Common myeloid progenitor, CD34-positive (primary cell): ENCODE measurements around the gene PALLD.

Experiments
- CTCF ChIA-PET: fragments of 350-600 bp; sonication (Branson Sonifier 250); formaldehyde crosslinking; loops from one replicate; lab custom pipeline; 2021; ENCODE audit warnings: antibody characterized with exemption; lab: Charles Lee
- POLR2A ChIA-PET: fragments of 350-600 bp; sonication (Branson Sonifier 250); formaldehyde crosslinking; loops from one replicate; lab custom pipeline; 2021; ENCODE audit warnings: antibody characterized with exemption; lab: Charles Lee
- DNase-seq, 3 donors: peaks; one replicate each; pipeline versions ENCODE4 v3.0.0 to v3.0.0-alpha.2; 2013
- H3K27ac ChIP-seq, 2 experiments: 1 replicate in 1 of 2; 2 replicates in 1 of 2; pipeline ENCODE4 v1.7.0; 2013; ENCODE audit warnings: inconsistent platforms in 2 of 2, low read length in 2 of 2, mild to moderate bottlenecking in 2 of 2, low read depth in 1 of 2, moderate library complexity in 1 of 2; ENCODE audit not compliant: severe bottlenecking in 2 of 2, insufficient read depth in 1 of 2, poor library complexity in 1 of 2
- H3K27me3 ChIP-seq, 5 experiments: replicated peaks in 2 of 5; 1 replicate in 3 of 5; 2 replicates in 2 of 5; pipeline versions ENCODE4 v1.6.1 to v1.7.0; 2013; ENCODE audit warnings: low read length in 4 of 5, mild to moderate bottlenecking in 2 of 5, moderate library complexity in 2 of 5, inconsistent platforms in 1 of 5; ENCODE audit not compliant: insufficient read depth in 5 of 5, control insufficient read depth in 4 of 5
- H3K36me3 ChIP-seq, 4 experiments: 1 replicate in 2 of 4; 2 replicates in 2 of 4; pipeline versions ENCODE4 v1.6.1 to v1.7.0; 2013; ENCODE audit warnings: low read length in 3 of 4, control low read depth in 1 of 4, mild to moderate bottlenecking in 1 of 4; ENCODE audit not compliant: control insufficient read depth in 4 of 4, insufficient read depth in 4 of 4
- H3K4me1 ChIP-seq, 4 experiments: 1 replicate in 3 of 4; 2 replicates in 1 of 4; pipeline versions ENCODE4 v1.6.1 to v1.7.1; 2013; ENCODE audit warnings: low read length in 3 of 4, mild to moderate bottlenecking in 3 of 4, control low read depth in 1 of 4, inconsistent platforms in 1 of 4, moderate library complexity in 1 of 4; ENCODE audit not compliant: control insufficient read depth in 4 of 4, insufficient read depth in 4 of 4; ENCODE audit errors: control extremely low read depth in 1 of 4
- H3K4me3 ChIP-seq, 7 experiments: 1 replicate in 4 of 7; 2 replicates in 3 of 7; pipeline versions ENCODE4 v1.5.1 to v1.7.0; 2013; ENCODE audit warnings: mild to moderate bottlenecking in 7 of 7, low read length in 6 of 7, moderate library complexity in 6 of 7, inconsistent platforms in 2 of 7, low read depth in 2 of 7, control low read depth in 1 of 7; ENCODE audit not compliant: insufficient read depth in 4 of 7, control insufficient read depth in 1 of 7; ENCODE audit errors: extremely low read depth in 1 of 7
- H3K9me3 ChIP-seq, 5 experiments: 1 replicate in 4 of 5; 2 replicates in 1 of 5; pipeline versions ENCODE4 v1.6.1 to v1.7.1; 2013; ENCODE audit warnings: low read length in 4 of 5, mild to moderate bottlenecking in 2 of 5, inconsistent platforms in 1 of 5, low read depth in 1 of 5, moderate library complexity in 1 of 5; ENCODE audit not compliant: control insufficient read depth in 4 of 5, insufficient read depth in 2 of 5; ENCODE audit errors: control extremely low read depth in 1 of 5
- WGBS: methylation state at CpG from one replicate; pipeline ENCODE4 v1.1.5; 2013; ENCODE audit not compliant: insufficient coverage; 5-methylcytosine and 5-hydroxymethylcytosine counted together

Gene PALLD

DNA sequence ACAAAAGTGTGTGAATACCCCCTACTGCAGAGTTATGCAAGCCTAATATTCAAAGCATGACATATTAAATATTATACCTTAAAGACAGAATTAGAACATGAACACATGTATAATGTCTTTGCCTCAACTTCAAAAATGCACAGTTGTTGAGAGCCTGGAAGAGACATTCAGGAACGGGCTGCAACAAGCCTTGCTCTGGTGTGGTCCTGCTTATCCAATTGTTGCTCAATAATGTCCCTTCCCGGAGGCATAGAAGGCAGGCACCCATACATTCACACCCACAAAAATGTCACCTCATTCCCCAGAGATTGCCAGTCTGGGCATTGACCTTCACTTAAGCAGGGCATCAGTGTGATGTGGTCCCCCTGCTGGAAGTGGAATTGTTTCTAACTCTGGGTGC lies 274.4 kb downstream of the PALLD start:
- H3K9me3 ChIP-seq, result peaks cover 0 to 5% (median 2%) of the 10 kb centered on the region in 5 experiments
- H3K27ac ChIP-seq, result no peak overlapping the region
- peaks cover 0 to 3% (median 0%) of the 10 kb centered on the region in 5 experiments for H3K27me3 ChIP-seq
- no peaks in the 10 kb centered on the region for H3K4me1 ChIP-seq
- 100% methylated on average over 2 of the region's 2 CpGs for WGBS
- CTCF ChIA-PET, result interaction anchor here (1.4 kb wide), 1 partner anchor 24 kb away, joined by 4 read pairs; no protein-coding TSS in a partner anchor
- H3K36me3 ChIP-seq, result no peaks in the 10 kb centered on the region
- no peak for DNase-seq
- H3K4me3 ChIP-seq, result no peak overlapping the region
- POLR2A ChIA-PET, result no interaction called here

DNA sequence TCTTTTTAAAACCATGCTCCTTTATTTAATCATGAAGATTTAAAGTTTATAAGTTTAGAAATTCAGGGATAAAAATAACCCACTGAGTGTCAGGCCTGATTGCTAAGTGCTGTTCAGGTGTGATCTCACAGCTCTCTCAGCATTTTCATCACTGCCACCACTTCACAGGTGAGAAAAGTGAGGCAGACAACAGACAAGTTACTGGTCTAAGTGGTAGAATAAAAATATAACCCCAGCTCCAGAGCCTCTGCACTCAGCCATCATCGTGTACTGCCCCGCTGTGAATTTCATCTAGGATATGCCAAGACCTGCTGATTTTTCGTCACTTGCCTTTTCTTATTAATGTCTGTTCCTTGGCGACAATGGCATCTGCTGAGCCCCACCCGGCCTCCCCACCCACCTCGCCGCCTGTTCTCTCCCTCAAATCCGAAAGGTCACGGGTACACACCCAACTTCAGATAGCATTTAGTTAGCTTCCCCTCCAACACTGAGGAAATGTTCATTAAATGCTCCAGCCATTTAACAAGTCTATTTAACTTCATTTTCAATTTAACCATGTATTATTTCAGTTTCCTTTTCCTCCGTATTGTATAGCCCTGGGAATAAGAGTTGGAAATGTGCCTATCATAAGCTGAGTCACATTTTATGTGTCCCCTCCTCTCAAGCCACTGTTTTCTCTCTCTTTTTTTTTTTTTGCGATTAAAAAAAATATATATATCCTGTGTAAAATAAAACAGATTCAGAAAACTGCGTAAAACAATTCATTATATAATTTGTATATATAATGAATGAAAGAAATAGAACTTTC lies 276.7 kb downstream of the PALLD start:
- CTCF ChIA-PET, result no interaction called here
- H3K27ac ChIP-seq, result no peak overlapping the region
- 100% methylated on average over 6 of the region's 12 CpGs for WGBS

GRCh38 chr4:168776382-168776781 lies 279.5 kb downstream of the PALLD start:
- H3K27ac ChIP-seq, result no peak overlapping the region
- DNase-seq, result no peak
- CTCF ChIA-PET, result interaction anchor here (2.0 kb wide), 1 partner anchor 8 kb away, joined by 4 read pairs; no protein-coding TSS in a partner anchor
- no peaks in the 10 kb centered on the region for H3K27me3 ChIP-seq
- no peaks in the 10 kb centered on the region for H3K4me1 ChIP-seq
- H3K36me3 ChIP-seq, result no peaks in the 10 kb centered on the region
- peaks cover 0 to 9% (median 4%) of the 10 kb centered on the region in 5 experiments for H3K9me3 ChIP-seq
- H3K4me3 ChIP-seq, result no peak overlapping the region
- POLR2A ChIA-PET, result no interaction called here

More for the DNA sequence above, 276.7 kb downstream of the PALLD start:
- no peak overlapping the region for H3K4me3 ChIP-seq
- peaks cover 0 to 3% (median 0%) of the 10 kb centered on the region in 5 experiments for H3K27me3 ChIP-seq
- POLR2A ChIA-PET, result no interaction called here
- no peak for DNase-seq
- peaks cover 0 to 9% (median 4%) of the 10 kb centered on the region in 5 experiments for H3K9me3 ChIP-seq
- no peaks in the 10 kb centered on the region for H3K36me3 ChIP-seq
- H3K4me1 ChIP-seq, result no peaks in the 10 kb centered on the region

DNA sequence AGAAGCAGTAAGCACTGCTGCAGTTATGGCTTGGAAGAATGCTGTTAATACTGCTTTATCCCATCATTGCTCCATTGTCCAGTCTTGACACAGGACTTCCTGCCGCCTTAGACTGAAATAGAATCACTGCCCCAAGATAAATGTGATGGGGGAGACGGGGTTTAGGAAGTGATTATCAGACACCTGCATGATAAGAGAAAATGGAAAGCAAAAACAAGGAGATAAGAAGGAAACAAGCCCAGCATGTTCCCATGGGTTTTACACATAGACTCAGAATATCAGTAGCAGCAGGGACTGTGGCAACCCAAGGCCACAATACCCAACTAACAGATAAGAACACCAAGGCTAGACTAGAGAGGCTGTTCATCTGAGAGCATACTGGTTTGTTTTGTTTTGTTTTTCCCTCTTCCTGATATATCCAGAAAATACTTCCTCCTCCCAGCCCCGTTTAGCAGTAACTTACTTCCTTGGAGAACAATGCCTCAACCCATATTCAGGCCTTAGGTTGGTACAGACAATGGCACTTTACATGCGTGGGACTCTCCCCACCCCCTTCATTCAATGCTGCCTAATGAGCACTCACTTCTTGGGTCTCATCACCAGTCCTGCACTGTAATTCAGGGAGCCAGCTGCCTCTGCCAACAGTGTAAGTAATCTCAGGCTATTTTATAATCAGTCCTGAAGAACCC lies 280.6 kb downstream of the PALLD start:
- peaks cover 0 to 9% (median 4%) of the 10 kb centered on the region in 5 experiments for H3K9me3 ChIP-seq
- no peaks in the 10 kb centered on the region for H3K4me1 ChIP-seq
- CTCF ChIA-PET, result interaction anchor here (2.0 kb wide), 1 partner anchor 9 kb away, joined by 4 read pairs; no protein-coding TSS in a partner anchor
- H3K27ac ChIP-seq, result no peak overlapping the region
- H3K4me3 ChIP-seq, result no peak overlapping the region
- no peaks in the 10 kb centered on the region for H3K27me3 ChIP-seq
- POLR2A ChIA-PET, result no interaction called here
- no peak for DNase-seq
- 67% methylated on average over 2 of the region's 4 CpGs for WGBS
- H3K36me3 ChIP-seq, result no peaks in the 10 kb centered on the region

- DNase-seq, result no peak
- ChIA-PET CTCF (no interaction called here), POLR2A (no interaction called here)
- Histone ChIP-seq H3K9me3 (peaks cover 0 to 3% (median 2%) of the 10 kb centered on the region in 5 experiments), H3K4me1 (no peaks in the 10 kb centered on the region), H3K36me3 (no peaks in the 10 kb centered on the region), H3K27ac (no peak overlapping the region), H3K4me3 (no peak overlapping the region), H3K27me3 (no peaks in the 10 kb centered on the region)
- WGBS, result 87% methylated on average over 3 of the region's 4 CpGs
These were observed 284.5 kb downstream of the PALLD start for GRCh38 chr4:168781341-168781740.

- no peaks in the 10 kb centered on the region for H3K9me3 ChIP-seq
- ChIA-PET CTCF (no interaction called here), POLR2A (no interaction called here)
- WGBS, result 100% methylated on average over 3 of the region's 4 CpGs
- H3K36me3 ChIP-seq, result no peaks in the 10 kb centered on the region
- no peaks in the 10 kb centered on the region for H3K27me3 ChIP-seq
- H3K4me1 ChIP-seq, result no peaks in the 10 kb centered on the region
- H3K4me3 ChIP-seq, result no peak overlapping the region
- no peak overlapping the region for H3K27ac ChIP-seq
- no peak for DNase-seq
These were observed 285.1 kb downstream of the PALLD start for GRCh38 chr4:168781926-168782325.

- 95% methylated on average over 2 of the region's 5 CpGs for WGBS
- H3K9me3 ChIP-seq, result no peaks in the 10 kb centered on the region
- H3K27me3 ChIP-seq, result no peaks in the 10 kb centered on the region
- H3K27ac ChIP-seq, result no peak overlapping the region
- DNase-seq, result no peak
- CTCF ChIA-PET, result no interaction called here
- H3K4me3 ChIP-seq, result no peak overlapping the region
- H3K36me3 ChIP-seq, result no peaks in the 10 kb centered on the region
- POLR2A ChIA-PET, result no interaction called here
- H3K4me1 ChIP-seq, result no peaks in the 10 kb centered on the region
These were observed 285.6 kb downstream of the PALLD start for GRCh38 chr4:168782439-168782838.
